Stimulated activated CD8-positive, alpha-beta memory T cell treated with anti-CD3 and anti-CD28 coated beads, Interleukin-4, amount 100 ng/mL, for 48 hours (primary cell): ENCODE data around the gene C20orf204.
"Not testable (repeated sequence)": the region's sequence is repeated elsewhere in the genome, so short reads cannot be mapped to it uniquely, and the experiment has no call there.

ENCODE experiments used
- DNase-seq: peaks from one replicate; pipeline ENCODE4 v3.0.0-alpha.2; 2020

C20orf204 gene

GRCh38 chr20:64035933-64036345, at the start of gene C20orf204:
TSS of gene C20orf204 (plus strand) at chr20:64036182. CDS start at chr20:64036324, 142 bp downstream.
- DNase-seq: no peak

- DNase-seq: no peak
Measured at GRCh38 chr20:64000906-64001305, 35.1 kb upstream of the C20orf204 start.

GRCh38 chr20:64001607-64002011, 34.4 kb upstream of the C20orf204 start:
- DNase-seq: no peak

- DNase-seq: no peak
Measured at GRCh38 chr20:64003960-64004725, 31.8 kb upstream of the C20orf204 start.

GRCh38 chr20:64005394-64005793, 30.6 kb upstream of the C20orf204 start:
- no peak for DNase-seq

- no peak for DNase-seq
Measured at GRCh38 chr20:64006490-64006889, 29.5 kb upstream of the C20orf204 start.

- DNase-seq: no peak
Measured at GRCh38 chr20:64006902-64007301, 29.1 kb upstream of the C20orf204 start.

GRCh38 chr20:64009811-64010387, 26.1 kb upstream of the C20orf204 start:
- DNase-seq: no peak

- no peak for DNase-seq
Measured at GRCh38 chr20:64010711-64011237, 25.2 kb upstream of the C20orf204 start.

GRCh38 chr20:64011366-64011779, 24.6 kb upstream of the C20orf204 start:
- DNase-seq: no peak

GRCh38 chr20:64012385-64013154, 23.4 kb upstream of the C20orf204 start:
- not testable (repeated sequence) for DNase-seq

- DNase-seq: no peak
Measured at GRCh38 chr20:64015635-64016034, 20.3 kb upstream of the C20orf204 start.

GRCh38 chr20:64021124-64021975, 14.6 kb upstream of the C20orf204 start:
- no peak for DNase-seq

GRCh38 chr20:64022671-64023360, 13.2 kb upstream of the C20orf204 start:
- DNase-seq: no peak

- no peak for DNase-seq
Measured at GRCh38 chr20:64023361-64024140, 12.4 kb upstream of the C20orf204 start.

GRCh38 chr20:64024141-64024990, 11.6 kb upstream of the C20orf204 start:
- DNase-seq: no peak

GRCh38 chr20:64025101-64025825, 10.7 kb upstream of the C20orf204 start:
- no peak for DNase-seq

GRCh38 chr20:64025826-64026412, 10.1 kb upstream of the C20orf204 start:
- DNase-seq: no peak
